ENCODE measurements around the gene IL1B.

The IL1B gene

GRCh38 chr2:112836695-112837117, at the start of gene IL1B:
Gene IL1B (minus strand): TSS chr2:112836779. CDS start chr2:112836229, 550 bp downstream.
- peak in 1 of 58 donors; percentile 16 for DNase-seq

- DNase-seq, result no peak
Observed at GRCh38 chr2:112886291-112886690, 49.7 kb upstream of the IL1B start.

- no peak for DNase-seq
Observed at GRCh38 chr2:112885506-112885902, 48.9 kb upstream of the IL1B start.

GRCh38 chr2:112884869-112885505, 48.4 kb upstream of the IL1B start:
- peak in 4 of 58 donors; percentile 7 to 10 (median 8) for DNase-seq

- no peak for DNase-seq
Observed at GRCh38 chr2:112883669-112884068, 47.1 kb upstream of the IL1B start.

GRCh38 chr2:112881217-112881985, 44.8 kb upstream of the IL1B start:
- peak in 35 of 58 donors; percentile 3 to 63 (median 30) for DNase-seq

- no peak for DNase-seq
Observed at GRCh38 chr2:112880696-112881095, 44.1 kb upstream of the IL1B start.

GRCh38 chr2:112880091-112880531, 43.5 kb upstream of the IL1B start:
- no peak for DNase-seq

- DNase-seq, result no peak
Observed at GRCh38 chr2:112879491-112880041, 43.0 kb upstream of the IL1B start.

- DNase-seq, result no peak
Observed at GRCh38 chr2:112877423-112877822, 40.8 kb upstream of the IL1B start.

- DNase-seq, result no peak
Observed at GRCh38 chr2:112876971-112877361, 40.4 kb upstream of the IL1B start.

GRCh38 chr2:112876257-112876970, 39.8 kb upstream of the IL1B start:
- no peak for DNase-seq

GRCh38 chr2:112870841-112871835, 34.6 kb upstream of the IL1B start:
- DNase-seq, result no peak

- peak in 1 of 58 donors; percentile 40 for DNase-seq
Observed at GRCh38 chr2:112869258-112869842, 32.8 kb upstream of the IL1B start.

- DNase-seq, result no peak
Observed at GRCh38 chr2:112867701-112868631, 31.4 kb upstream of the IL1B start.

GRCh38 chr2:112866128-112866835, 29.7 kb upstream of the IL1B start:
- no peak for DNase-seq

GRCh38 chr2:112864072-112864471, 27.5 kb upstream of the IL1B start:
- DNase-seq, result no peak
